HEK293T (cell line): ENCODE data around the gene GPC4.

Source experiments
- CTCF ChIA-PET: fragments of 350-600 bp; formaldehyde crosslinking; extraction: SDS; loops from one replicate; lab custom pipeline; 2021; ENCODE audit warnings: antibody characterized with exemption, inconsistent platforms; lab: Yijun Ruan, JAX
- POLR2A ChIA-PET: fragments of 350-600 bp; formaldehyde crosslinking; extraction: SDS; loops from one replicate; lab custom pipeline; 2020; ENCODE audit warnings: antibody characterized with exemption, inconsistent platforms; lab: Yijun Ruan, JAX
- DNase-seq: peaks from one replicate; pipeline ENCODE4 v3.0.0; 2012; ENCODE audit warnings: mixed read lengths; ENCODE audit errors: extremely low spot score
- ARNT ChIP-seq: fragments of 450-650 bp; IDR thresholded peaks from 2 replicates; pipeline ENCODE4 v1.6.1; 2017; ENCODE audit warnings: mild to moderate bottlenecking
- BHLHE40 ChIP-seq: fragments of 450-650 bp; IDR thresholded peaks from 2 replicates; pipeline ENCODE4 v1.6.1; 2016; ENCODE audit warnings: mild to moderate bottlenecking, moderate library complexity, borderline replicate concordance
- CTBP1 ChIP-seq: fragments of 450-650 bp; IDR thresholded peaks from 2 replicates; pipeline ENCODE4 v1.6.1; 2016; ENCODE audit warnings: borderline replicate concordance
- ELF4 ChIP-seq: fragments of 450-650 bp; IDR thresholded peaks from 2 replicates; pipeline ENCODE4 v1.6.1; 2017; ENCODE audit warnings: antibody characterized with exemption
- FOXA1 ChIP-seq: fragments of 450-650 bp; IDR thresholded peaks from 2 replicates; pipeline ENCODE4 v1.6.1; 2016; ENCODE audit warnings: mild to moderate bottlenecking
- FOXK2 ChIP-seq: fragments of 450-650 bp; IDR thresholded peaks from 2 replicates; pipeline ENCODE4 v1.6.1; 2016; ENCODE audit warnings: mild to moderate bottlenecking
- FOXM1 ChIP-seq: fragments of 450-650 bp; IDR thresholded peaks from 2 replicates; pipeline ENCODE4 v1.6.1; 2017; ENCODE audit warnings: mild to moderate bottlenecking, borderline replicate concordance
- HDGF ChIP-seq: fragments of 450-650 bp; IDR thresholded peaks from 2 replicates; pipeline ENCODE4 v1.6.1; 2017; ENCODE audit warnings: antibody characterized with exemption, borderline replicate concordance
- L3MBTL2 ChIP-seq: fragments of 450-650 bp; conservative IDR thresholded peaks from 2 replicates; pipeline ENCODE4 v1.6.1; 2016; ENCODE audit warnings: mild to moderate bottlenecking
- LEF1 ChIP-seq: fragments of 450-650 bp; IDR thresholded peaks from 2 replicates; pipeline ENCODE4 v1.6.1; 2017; ENCODE audit warnings: mild to moderate bottlenecking, borderline replicate concordance
- NFRKB ChIP-seq: fragments of 450-650 bp; IDR thresholded peaks from 2 replicates; pipeline ENCODE4 v1.6.1; 2016; ENCODE audit warnings: mild to moderate bottlenecking, moderate library complexity
- PKNOX1 ChIP-seq: fragments of 450-650 bp; IDR thresholded peaks from 2 replicates; pipeline ENCODE4 v1.6.1; 2016
- SP1 ChIP-seq: fragments of 450-650 bp; IDR thresholded peaks from 2 replicates; pipeline ENCODE4 v1.6.1; 2017
- SUZ12 ChIP-seq: fragments of 450-650 bp; IDR thresholded peaks from 2 replicates; pipeline ENCODE4 v1.6.1; 2016; ENCODE audit warnings: mild to moderate bottlenecking
- TARDBP ChIP-seq: fragments of 450-650 bp; IDR thresholded peaks from 2 replicates; pipeline ENCODE4 v1.6.1; 2016
- ZNF384 ChIP-seq: fragments of 450-650 bp; IDR thresholded peaks from 2 replicates; pipeline ENCODE4 v1.6.1; 2016

GPC4 gene

DNA sequence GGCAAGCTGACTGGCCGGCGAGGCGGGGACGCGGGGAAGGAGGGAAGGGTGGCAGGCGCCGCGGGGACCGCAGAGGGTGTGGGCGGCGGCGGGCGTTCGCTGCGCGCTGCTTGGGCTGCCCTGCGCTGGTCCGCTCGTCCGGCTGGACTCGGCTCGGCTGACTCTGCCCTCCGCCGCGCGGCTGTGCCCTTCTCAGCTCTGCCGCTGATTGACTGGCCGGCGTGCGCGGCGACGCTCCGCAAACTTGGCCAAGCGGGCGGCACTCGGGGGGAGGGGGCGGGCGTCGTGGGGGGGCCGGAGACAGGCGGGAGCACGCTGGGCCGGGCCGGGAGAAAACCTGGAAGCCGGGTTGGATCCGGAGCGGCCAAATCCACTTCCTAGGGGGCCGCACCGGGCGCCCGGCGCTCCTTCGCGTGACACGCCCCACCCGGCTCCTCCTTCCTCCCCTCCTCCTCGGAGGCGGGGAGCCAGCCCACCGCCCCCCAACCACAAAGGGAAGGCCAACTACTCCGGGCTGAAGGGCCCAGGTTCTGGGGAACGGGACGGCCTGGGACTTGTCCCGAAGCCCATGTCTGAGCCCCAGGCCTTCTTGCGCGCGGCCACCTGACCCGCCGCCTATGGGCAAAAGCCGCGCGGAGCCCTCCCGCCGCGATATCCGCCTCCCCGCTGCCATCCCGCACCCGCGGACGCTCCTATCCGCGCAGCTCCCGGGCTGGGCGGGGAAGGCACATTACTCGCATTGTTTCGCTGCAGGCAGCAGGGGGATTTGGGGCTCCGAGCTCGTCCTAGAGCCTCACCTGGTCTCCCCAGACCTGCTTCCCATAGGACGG is at the start of gene GPC4:
Gene GPC4 (minus strand): TSS at position 214 of the 830 bp plus-strand sequence. CDS start 524 bp downstream, outside the sequence.
- TF ChIP-seq SP1 (no peak), FOXA1 (no peak), PKNOX1 (peak; percentile 75), L3MBTL2 (peak; percentile 57), CTBP1 (peak; percentile 34; the same call in 1 of the 2 replicates), TARDBP (no peak)
- ChIA-PET CTCF (interaction anchor here (1.4 kb wide), 1 partner anchor 81 kb away, joined by 3 read pairs; no protein-coding TSS in a partner anchor), POLR2A (interaction anchor here (0.6 to 2.2 kb wide), 3 partner anchors 10 to 81 kb away, joined by 3 to 10 read pairs (median 3); no protein-coding TSS in a partner anchor)
- peak; percentile 83 for DNase-seq

DNA sequence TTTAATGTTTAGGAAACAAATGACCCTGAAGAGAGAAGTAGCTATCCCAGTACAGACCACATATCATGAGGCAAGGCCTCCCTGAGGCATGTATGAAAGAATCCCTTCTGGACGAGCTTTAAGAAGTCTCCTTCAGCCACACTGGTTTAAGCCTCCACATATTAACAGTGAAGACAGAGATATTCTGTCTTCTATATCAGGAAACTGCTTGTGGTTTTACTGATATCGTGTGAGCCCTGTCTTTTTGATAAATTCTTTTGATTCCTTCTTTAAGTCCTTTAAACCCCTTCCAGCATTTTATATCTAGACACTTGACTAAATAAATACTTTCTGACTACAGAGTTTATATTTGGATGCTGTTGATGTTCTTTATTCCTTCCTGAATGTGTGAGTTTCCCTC is 45.9 kb upstream of the GPC4 start:
- TF ChIP-seq FOXK2 = no peak
- no peak for TF ChIP-seq TARDBP
- no peak for TF ChIP-seq L3MBTL2
- no peak for TF ChIP-seq FOXM1
- TF ChIP-seq ELF4 = no peak
- no peak for TF ChIP-seq FOXA1
- TF ChIP-seq BHLHE40 = no peak
- TF ChIP-seq NFRKB = no peak
- TF ChIP-seq ZNF384 = no peak
- TF ChIP-seq ARNT = no peak
- TF ChIP-seq PKNOX1 = no peak
- TF ChIP-seq CTBP1 = no peak
- TF ChIP-seq HDGF = no peak
- TF ChIP-seq SUZ12 = no peak
- no peak for TF ChIP-seq LEF1
- POLR2A ChIA-PET = no interaction called here
- DNase-seq = no peak
- CTCF ChIA-PET = no interaction called here

GRCh38 chrX:133454924-133455323 is 39.6 kb upstream of the GPC4 start:
- ChIA-PET CTCF (no interaction called here), POLR2A (no interaction called here)
- no peak for DNase-seq
- TF ChIP-seq HDGF (no peak), PKNOX1 (no peak), ZNF384 (no peak), FOXK2 (no peak), FOXA1 (no peak), ARNT (no peak), ELF4 (no peak), CTBP1 (no peak), SP1 (no peak), SUZ12 (no peak), TARDBP (no peak), L3MBTL2 (no peak), FOXM1 (no peak), LEF1 (no peak), NFRKB (no peak), BHLHE40 (no peak)

DNA sequence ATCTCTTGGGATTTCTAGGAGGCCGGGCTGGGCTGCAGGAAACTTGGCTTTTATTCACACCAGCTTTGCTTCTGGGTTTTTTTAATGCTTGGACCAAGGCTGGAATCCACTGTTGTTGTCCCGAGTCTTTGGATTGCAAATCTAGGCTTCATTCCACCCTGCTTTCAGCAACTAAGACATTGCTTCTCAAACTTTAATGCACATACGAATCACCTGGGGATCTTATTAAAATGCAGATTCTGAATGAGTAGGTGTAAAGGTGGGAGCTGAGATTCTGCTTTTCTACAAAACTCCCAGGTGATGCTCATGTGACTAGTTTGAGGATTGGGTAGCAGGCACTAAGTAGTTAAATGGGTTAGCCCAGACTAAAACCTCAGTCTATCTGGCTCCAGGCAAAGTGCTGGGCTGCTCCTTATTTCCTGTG is 39.2 kb upstream of the GPC4 start:
- no peak for TF ChIP-seq SP1
- TF ChIP-seq ZNF384 = no peak
- TF ChIP-seq ELF4 = no peak
- no peak for TF ChIP-seq LEF1
- no peak for TF ChIP-seq PKNOX1
- no peak for TF ChIP-seq TARDBP
- TF ChIP-seq SUZ12 = no peak
- no peak for TF ChIP-seq HDGF
- TF ChIP-seq NFRKB = no peak
- ChIA-PET CTCF (no interaction called here), POLR2A (no interaction called here)
- DNase-seq = no peak

DNA sequence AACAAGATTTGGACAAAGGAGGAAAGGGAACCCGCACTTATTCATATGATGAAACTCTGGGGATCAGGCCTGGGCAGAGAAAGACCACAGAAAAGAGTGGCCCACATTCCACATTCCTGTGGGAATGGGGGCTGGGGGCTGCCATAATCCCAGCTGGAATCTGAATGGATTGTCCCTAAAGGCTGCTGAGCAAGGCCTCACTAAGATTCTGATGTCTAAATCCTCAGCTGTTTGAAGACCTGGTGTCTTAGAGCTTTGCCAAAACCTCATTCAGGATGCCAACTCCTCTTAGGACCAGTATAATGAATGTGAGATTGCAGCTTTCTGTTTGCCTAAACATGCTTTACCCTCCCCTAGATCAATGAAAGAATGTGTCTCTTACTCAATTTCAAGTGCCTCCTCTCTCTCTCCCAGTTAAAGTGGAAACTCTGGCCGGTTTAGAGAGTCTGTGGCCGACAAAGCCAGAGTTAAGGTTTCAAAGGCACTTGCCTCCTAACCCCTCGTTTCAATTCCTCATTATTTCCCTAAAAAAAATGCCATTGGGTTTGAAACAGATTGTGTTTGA is 33.3 kb upstream of the GPC4 start:
- CTCF ChIA-PET = no interaction called here
- POLR2A ChIA-PET = no interaction called here
- TF ChIP-seq L3MBTL2 = no peak
- no peak for TF ChIP-seq SP1
- no peak for TF ChIP-seq PKNOX1
- no peak for TF ChIP-seq NFRKB
- TF ChIP-seq ARNT = no peak
- TF ChIP-seq HDGF = no peak
- no peak for TF ChIP-seq TARDBP
- DNase-seq = no peak
